GM19193 (cell line): ENCODE data around the gene TRMT61A.

Experiments used
- POLR2A ChIP-seq: IDR thresholded peaks from 4 replicates; pipeline ENCODE4 v1.6.1; 2011; ENCODE audit not compliant: insufficient read depth, insufficient read length; ENCODE audit errors: extremely low read depth

The TRMT61A gene

DNA sequence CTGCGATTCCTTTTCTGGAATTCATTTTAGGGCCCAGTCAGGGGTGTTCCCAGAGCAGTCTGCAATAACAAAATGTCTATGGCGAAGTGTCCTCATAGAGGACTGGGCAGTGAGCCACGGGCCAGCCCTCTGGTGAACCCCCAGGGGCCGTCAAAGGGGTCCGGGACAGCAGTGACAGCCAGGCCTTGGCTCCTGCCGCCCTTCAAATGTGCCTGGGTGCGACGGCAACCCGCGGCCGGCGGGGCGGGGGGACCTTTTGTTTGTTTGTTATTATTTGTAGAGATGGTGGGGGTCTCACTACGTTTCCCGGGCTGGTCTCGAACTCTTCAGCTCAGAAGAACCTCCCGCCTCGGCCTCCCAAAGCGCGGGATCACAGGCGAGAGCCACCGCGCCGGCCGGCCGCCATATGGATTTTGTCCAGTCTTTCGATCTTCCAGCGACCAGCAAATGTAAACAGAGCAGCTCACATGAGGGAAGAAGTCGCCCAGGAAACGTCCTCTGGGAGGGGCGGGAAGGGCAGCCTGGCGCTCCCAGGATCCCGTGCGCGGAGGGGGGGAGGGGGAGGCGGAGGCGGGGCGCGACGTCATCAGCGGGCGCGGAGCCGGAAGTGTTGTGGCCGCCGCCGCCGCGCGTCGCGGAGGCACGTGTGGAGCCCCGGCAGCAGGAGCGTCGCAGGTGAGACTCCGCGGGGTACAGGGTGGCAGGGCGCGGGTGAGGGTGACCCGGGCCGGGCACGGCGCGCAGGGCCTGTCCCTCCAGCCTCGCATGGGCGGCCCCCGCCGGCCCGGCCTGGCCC, at the start of gene TRMT61A:
TRMT61A (plus strand) TSS at position 610 of the 796 bp plus-strand sequence. CDS start 783 bp downstream, outside the sequence.
- peak; percentile 64 for TF ChIP-seq POLR2A

DNA sequence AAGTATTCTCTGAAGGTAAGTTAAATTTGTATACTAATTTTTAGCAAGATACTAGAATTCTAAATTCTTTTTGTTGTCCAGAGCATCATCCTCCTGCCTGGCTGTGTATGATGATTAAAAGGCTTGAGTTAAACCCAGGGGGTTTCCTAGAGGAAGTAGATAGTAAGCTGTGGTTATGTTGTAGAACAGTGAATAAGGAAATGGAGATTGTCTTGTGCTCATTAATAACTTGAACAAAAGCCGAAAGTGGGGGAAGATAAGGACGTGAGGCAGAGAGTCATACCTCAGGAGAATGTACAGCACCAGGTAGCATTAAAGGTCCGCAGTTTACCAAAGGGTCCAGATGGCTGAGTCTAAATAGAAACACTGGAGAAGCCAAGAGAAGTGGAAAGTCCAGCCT, 48.4 kb upstream of the TRMT61A start:
- no peak for TF ChIP-seq POLR2A

DNA sequence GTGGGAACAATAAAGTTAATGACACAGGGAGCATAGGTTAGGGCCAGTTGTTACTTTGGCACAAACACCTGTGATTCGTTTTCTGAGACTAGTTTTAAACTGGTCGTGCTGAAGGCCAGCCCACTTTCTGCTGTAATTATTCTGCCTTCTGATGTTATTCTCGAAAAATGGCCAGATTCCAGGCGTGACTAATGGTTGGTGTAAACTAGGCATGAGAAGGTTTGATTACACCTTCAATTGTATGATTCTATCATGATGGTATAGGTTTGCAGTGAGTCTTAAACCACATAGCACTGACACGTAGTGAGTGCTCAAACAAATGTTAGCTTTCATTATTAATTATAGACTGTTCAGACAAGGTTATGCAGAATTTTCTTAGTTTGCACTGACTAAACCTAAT, 45.4 kb upstream of the TRMT61A start:
- TF ChIP-seq POLR2A = no peak

DNA sequence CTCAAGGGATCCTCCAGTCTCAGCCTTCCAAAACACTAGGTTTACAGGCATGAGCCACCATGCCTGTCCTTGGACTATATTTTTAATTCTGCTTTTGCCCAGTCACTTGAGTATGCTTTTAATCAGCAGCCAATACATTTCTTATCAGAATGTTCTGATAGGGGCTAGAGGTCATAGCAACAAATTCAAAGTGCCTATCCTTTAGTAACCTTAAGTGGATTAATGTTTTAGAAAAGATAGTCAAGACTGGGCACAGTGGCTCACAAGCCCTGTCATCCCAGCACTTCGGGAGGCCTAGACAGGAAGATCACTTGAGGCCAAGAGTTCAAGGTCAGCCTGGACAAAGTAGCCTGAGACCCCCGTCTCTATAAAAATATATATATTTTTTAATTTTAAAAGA, 43.5 kb upstream of the TRMT61A start:
- TF ChIP-seq POLR2A = no peak

DNA sequence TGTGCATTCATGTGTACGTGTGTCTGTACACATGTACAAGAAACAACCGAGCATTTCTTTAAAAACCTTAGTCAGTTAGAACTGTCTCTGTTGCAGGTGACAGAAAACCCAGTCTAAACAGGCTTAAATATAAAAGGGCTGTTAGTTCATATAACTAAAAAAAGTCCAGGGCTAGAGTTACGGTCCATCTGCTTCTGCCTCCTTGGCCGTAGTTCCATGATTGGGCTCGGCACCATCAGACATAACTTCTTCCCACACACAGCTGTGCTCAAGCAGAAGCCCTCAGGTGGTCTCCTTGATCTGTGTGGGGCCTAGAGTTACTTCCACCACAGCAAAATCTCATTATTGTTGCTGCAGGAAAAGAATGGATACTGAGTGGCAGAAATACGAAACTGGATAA, 40.9 kb upstream of the TRMT61A start:
- TF ChIP-seq POLR2A = no peak

DNA sequence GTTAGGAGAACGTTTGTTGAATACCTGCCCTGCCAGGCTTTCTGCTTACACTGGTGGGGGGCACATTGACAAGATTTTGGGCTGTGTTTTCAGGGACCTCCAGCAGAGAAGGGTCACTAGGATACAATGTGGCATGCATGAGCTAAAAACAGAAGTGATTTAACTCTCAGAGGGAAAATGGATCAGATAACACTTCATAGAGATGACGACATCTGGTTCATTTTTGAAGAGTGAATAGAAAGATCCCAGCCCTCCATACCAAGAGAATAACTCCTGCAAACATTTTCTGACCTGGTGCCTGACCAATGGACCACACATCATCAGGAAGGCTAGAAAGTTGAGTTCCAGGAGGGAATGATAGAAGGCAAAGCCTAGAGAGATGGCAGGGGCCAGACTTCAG, 40.0 kb upstream of the TRMT61A start:
- no peak for TF ChIP-seq POLR2A

DNA sequence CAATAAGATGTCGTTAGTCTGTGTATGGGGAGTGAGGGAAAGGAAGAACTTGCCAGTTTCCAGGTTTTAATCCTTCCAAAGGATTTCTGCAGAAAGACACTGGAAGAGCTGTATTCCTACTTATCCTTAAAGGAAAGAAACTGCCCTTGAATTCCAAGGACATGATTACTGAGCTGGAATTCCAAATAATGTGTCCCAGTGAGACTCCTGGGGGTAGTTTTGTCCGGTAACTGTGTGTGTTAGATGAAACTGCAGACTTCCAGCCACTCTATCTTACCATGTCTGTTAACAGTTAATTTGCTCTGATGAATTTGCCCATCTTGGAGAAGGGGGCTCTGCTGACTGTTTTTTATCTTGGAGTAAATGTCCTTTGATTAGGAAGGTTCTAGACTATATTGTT, 39.4 kb upstream of the TRMT61A start:
- TF ChIP-seq POLR2A = no peak

DNA sequence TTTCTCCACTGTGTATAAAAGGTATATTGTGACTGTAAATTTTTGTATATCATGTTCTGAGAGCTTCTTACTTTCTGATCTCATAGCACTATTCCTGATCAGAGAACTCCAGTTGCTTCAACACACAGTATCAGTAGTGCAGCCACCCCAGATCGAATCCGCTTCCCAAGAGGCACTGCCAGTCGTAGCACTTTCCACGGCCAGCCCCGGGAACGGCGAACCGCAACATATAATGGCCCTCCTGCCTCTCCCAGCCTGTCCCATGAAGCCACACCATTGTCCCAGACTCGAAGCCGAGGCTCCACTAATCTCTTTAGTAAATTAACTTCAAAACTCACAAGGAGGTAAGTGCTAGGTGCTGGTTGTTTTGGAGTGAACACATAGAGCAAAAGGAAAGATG, 37.3 kb upstream of the TRMT61A start:
- TF ChIP-seq POLR2A = no peak

DNA sequence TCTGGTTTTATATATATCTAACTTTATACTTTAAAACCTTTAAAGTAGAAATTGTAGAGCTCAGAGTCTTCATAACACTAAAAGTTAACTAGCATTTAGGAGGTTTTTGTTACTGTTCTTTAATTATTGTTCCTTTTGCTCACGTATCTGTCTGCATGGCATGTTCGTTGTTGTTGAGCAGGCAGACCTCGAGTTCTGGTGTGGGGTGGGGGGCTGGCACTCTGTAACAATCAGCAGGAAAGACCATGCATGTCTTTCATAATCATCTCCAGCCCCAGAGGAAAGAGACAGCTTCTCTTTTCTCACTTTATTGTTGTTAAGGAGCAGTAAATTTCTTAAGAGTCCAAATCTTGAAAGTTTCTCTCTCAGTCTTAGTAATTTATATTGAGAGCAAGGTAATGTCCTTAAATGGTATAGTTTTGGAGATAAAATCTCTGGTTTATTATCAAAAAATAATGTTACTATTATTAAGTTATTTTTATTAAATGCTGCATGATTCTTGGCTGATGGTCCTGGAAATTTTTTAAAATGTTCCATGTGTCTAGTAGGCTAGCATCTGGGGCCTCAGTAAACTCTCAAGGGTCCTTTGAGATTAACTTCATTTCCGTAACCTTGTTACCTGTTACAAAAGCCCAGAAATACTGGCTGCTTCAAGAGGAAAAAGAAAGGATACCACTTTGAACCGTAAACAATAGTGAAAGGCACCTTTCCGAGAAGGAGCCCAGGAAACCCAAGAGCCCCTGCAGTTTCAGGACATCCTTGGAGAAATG, 36.7 kb upstream of the TRMT61A start:
- no peak for TF ChIP-seq POLR2A

DNA sequence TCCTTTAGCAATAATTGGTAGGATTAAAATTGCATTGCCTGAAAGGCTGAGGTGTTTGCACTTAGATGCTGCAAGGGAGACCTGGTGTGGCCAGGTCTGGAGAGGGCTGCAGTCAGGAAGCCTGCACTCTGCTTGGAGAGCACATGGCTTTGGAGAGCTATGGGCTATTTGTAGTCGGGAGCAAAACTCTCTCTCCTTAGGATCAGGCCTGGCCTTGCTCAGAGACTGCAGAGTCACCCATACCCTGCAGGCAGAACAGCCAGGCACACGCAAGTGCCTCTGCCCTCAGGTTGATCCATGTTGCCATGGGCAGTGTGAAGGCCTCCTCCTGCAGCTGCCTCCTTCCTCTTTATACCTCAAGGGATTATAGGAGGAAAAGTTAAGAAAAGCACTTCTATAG, 33.1 kb upstream of the TRMT61A start:
- no peak for TF ChIP-seq POLR2A

DNA sequence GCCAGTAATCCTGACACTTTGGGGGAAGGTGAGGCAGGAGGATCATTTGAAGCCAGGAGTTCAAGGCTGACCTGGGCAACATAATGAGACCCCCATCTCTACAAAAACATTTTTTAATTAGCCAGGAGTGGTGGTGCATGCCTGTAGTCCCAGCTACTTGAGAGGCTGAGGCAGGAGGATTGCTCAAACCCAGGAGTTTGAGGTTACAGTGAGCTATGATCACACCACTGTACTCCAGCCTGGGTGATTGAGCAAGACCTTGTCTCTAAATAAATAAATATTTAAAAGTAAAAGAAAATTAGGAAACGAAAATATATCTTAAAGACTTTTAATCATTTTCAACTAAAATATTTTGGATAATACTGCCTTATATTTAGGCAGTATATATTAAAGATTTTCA, 32.2 kb upstream of the TRMT61A start:
- no peak for TF ChIP-seq POLR2A

DNA sequence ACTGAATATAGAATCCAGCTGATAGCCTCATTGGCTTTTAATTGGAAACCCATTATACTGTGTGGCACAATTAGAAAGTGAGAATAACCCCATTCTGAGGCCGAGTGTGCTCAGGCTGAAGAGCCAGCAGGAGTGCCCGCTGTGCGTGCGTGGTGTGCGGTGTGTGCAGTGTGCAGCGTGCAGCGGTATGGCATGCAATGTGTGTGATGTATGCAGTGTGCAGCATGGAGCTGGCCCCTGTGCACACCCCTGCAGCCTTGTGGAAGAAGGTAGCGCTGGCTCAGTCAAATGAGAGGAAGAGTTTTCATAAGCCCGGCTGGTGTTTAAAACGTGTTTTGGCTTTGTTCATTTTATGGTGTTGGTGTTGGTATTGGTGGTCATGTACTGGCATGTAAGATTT, 29.3 kb upstream of the TRMT61A start:
- TF ChIP-seq POLR2A = no peak

DNA sequence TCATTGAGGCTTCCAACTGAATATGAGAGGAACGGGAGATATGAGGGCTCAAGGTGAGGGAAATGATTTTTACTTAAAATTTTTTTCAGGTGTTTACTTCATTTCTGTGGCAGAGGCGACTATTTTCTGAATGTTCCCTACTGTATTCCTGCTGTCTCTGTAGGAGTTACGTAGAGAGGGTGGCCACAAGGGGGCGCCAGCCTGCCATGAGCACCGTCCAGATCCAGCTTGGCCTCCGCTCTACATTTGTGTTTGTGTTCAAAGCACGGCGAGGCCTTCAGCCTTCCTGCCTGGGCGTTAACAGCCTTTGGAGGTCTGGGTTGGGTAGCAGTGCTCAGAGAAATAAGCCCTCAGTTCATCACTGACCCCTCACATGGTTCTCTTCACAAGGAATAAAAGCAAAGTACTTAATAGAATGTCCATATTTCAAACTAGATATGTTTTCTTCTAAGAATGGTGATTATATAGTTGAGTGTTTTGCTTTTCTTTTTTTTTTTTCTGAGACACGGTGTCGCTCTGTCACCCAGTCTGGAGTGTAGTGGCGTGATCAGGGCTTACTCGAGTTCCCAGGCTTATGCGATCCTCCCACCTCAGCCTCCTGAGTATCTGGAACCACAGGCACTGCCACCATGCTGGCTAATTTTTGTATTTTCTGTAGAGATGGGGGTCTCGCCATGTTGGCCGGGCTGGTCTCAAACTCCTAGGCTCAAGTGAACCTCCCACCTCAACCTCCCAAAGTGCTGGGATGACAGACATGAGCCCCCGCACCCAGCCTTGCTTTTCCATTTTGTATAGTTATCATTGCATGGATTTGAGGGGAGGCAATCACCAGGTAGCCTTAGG, 28.6 kb upstream of the TRMT61A start:
- no peak for TF ChIP-seq POLR2A

DNA sequence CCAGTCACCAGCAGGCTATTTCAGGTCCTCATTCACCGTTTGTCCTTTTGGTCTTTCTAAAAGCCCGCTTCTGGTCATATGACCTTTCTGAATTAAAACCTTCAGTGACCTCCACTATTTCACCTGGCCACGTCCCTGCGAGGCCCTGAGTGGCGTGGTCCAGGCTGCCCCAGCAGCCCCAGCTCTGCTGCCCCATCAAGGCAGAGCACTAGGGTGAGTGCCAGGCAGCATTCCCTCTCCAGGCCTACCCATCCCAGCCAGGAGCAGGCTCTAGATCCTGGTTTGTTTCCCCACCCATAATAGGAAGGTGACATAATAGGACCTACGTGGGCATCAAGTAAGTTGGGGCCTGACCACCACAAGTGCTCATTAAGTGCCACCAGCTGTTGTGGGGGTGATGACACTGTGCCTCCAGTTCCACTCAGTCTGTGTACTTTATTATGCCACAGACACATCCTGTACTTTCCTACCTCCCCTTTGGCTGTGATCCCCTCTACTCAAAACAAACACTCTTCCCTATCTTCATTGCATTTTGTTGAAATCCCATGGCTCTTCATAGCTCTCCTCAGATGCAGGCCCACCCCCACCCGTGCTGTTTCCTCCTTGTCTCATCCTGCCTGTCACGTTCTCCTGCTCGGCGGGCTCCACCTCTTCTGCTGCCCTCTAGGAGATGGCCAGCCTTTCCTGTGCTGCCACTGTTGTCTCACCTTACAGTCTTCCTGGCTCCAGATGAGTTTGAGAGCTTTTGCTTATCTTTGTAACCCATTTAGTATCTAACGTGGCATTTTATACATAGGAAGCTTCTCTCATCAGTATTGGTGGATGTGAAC, 27.7 kb upstream of the TRMT61A start:
- no peak for TF ChIP-seq POLR2A
